Breast epithelium (tissue), 3 donors: ENCODE results near the gene IFT57.

Experiments
- POLR2A ChIP-seq: fragments of 450-650 bp; IDR thresholded peaks from one replicate; pipeline ENCODE4 v1.6.1; 2016; ENCODE audit warnings: antibody characterized with exemption, mild to moderate bottlenecking, moderate library complexity
- TF ChIP-seq, protein P1 (sequence below), 3 donors: fragments of 450-650 bp; IDR thresholded peaks; one replicate each; pipeline ENCODE4 v1.5.1; 2016 to 2017; ENCODE audit warnings: antibody characterized with exemption in 3 of 3, mild to moderate bottlenecking in 3 of 3, moderate library complexity in 3 of 3

- TF ChIP-seq, protein P1, sequence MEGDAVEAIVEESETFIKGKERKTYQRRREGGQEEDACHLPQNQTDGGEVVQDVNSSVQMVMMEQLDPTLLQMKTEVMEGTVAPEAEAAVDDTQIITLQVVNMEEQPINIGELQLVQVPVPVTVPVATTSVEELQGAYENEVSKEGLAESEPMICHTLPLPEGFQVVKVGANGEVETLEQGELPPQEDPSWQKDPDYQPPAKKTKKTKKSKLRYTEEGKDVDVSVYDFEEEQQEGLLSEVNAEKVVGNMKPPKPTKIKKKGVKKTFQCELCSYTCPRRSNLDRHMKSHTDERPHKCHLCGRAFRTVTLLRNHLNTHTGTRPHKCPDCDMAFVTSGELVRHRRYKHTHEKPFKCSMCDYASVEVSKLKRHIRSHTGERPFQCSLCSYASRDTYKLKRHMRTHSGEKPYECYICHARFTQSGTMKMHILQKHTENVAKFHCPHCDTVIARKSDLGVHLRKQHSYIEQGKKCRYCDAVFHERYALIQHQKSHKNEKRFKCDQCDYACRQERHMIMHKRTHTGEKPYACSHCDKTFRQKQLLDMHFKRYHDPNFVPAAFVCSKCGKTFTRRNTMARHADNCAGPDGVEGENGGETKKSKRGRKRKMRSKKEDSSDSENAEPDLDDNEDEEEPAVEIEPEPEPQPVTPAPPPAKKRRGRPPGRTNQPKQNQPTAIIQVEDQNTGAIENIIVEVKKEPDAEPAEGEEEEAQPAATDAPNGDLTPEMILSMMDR (IDR thresholded peaks at IDR 0.05): no peak
- no peak for TF ChIP-seq POLR2A
Observed at GRCh38 chr3:108177536-108177935, 44.7 kb downstream of the IFT57 start.
